ENCODE data around the gene GRIN1.

- peak; percentile 29 for TF ChIP-seq CTCF (IDR thresholded peaks at IDR 0.05; ENCODE audit: insufficient read depth, low read length, poor library complexity, severe bottlenecking)
- no peak for TF ChIP-seq EZH2phosphoT487 (conservative IDR thresholded peaks at IDR 0.05; ENCODE audit: low read length)
Measured at GRCh38 chr9:137095664-137096517, 43.1 kb upstream of the GRIN1 start.

Measured in SU-DHL-6 (cell line).